HG03571 (cell line): ENCODE measurements around the gene LRIG3.
"Not testable (repeated sequence)": the region's sequence is repeated elsewhere in the genome, so short reads cannot be mapped to it uniquely, and the experiment has no call there.

Source experiments
- ATAC-seq: cut with Tn5 transposase; IDR thresholded peaks from one replicate; pipeline ENCODE4 v1.9.1; 2021; ENCODE audit not compliant: unreplicated experiment

LRIG3 gene

GRCh38 chr12:58905422-58905821 lies 14.9 kb downstream of the LRIG3 start:
- ATAC-seq, result no peak

- ATAC-seq, result not testable (repeated sequence)
These were observed 17.6 kb downstream of the LRIG3 start for GRCh38 chr12:58902726-58903125.

- ATAC-seq, result no peak
These were observed 18.6 kb downstream of the LRIG3 start for GRCh38 chr12:58901664-58902063.

DNA sequence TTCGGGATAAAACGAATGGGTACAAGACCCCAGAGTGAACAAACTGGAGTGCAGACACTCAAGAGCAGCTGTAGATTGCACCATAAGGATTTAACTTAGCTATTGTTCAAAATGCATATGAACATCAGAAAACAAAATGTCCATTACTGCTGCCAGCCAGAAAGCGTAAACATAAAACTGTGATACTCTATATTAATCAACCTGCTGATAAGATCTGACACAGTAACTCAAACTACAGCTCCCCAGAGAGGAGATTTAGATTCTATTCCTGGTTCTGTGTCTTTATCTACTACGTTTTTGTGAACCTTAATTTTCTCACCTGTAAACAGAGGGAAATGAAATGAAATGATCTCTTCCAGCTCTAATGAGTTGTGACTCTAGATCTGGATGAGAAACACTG lies 22.3 kb downstream of the LRIG3 start:
- ATAC-seq, result no peak

DNA sequence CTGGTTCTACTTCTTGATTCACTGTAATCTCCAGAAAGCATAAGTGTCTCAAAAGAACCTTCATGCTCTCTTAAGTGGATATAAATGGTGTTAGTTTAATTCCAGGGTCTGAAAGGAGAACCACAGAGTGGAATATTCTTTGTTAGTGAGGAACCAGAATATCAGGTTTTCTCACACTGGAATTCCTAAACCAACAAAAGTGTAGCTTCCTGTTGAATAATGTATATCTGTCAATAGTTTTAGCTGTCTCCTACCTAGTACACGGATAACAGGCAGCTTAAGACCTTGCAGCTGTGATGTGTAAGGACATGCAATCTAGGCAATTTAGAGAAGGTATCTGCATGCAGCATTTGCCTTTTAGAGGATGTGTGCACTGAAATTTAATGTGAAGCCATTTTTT lies 24.0 kb downstream of the LRIG3 start:
- no peak for ATAC-seq

GRCh38 chr12:58895053-58895452 lies 25.3 kb downstream of the LRIG3 start:
- no peak for ATAC-seq

DNA sequence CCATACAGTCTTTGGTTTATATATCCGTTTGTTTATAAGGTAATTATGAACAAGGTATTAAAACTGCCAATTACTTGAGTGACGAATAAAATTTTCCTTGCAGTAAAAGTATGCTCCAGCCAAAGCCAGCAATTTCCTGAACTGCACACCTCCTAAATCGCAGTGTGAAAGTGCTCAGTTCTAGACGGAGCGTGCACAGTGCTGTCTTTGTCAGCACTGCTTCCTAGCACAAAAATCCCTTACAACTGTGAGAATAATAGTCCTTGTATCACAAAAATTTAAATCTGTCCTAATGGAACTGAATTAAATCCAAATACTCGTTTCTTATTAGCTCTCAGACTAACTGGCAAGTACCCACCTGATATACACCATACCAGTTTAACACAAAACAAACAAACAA lies 26.3 kb downstream of the LRIG3 start:
- ATAC-seq, result no peak

- ATAC-seq, result no peak
These were observed 26.8 kb downstream of the LRIG3 start for GRCh38 chr12:58893495-58893894.

DNA sequence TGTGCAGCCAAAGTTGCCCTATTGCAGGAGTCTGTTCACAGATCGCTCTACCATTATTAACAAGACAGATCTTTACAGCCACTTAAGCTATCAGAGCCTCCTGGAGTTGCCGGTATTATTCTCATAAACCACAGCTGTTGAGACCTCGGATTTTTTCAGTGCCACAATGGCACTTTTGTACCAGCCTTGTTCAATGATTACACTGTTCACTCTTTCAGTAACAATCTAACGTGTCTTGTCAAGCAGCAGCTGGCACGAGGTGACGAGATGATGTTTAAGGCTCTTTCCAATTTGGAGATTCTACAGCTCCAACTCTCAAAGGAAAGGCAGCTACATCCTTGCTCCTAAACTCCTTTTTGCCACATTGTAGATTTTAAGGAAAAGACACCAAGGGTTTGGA lies 30.7 kb downstream of the LRIG3 start:
- no peak for ATAC-seq

GRCh38 chr12:58888131-58888783 lies 32.0 kb downstream of the LRIG3 start:
- ATAC-seq, result no peak

DNA sequence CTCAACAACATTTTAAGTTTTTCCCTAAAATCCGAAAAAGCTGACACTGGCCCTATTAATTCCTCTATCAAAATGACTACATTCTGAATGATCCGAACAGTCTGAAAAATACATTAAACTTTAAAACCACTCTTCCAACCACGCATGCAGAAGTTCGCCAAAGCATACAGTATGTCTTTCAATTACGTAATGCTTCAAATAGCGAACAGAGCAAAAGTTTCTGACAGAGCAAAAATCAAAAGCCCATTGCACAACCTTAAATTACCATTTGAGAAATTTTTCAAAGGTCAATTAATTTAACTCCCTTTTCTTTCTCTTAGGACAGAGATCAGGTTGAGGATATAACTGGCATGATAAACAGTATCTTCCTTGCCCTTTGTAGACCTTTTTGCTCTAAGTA lies 33.2 kb downstream of the LRIG3 start:
- ATAC-seq, result no peak

- no peak for ATAC-seq
These were observed 33.8 kb downstream of the LRIG3 start for GRCh38 chr12:58886474-58886873.

DNA sequence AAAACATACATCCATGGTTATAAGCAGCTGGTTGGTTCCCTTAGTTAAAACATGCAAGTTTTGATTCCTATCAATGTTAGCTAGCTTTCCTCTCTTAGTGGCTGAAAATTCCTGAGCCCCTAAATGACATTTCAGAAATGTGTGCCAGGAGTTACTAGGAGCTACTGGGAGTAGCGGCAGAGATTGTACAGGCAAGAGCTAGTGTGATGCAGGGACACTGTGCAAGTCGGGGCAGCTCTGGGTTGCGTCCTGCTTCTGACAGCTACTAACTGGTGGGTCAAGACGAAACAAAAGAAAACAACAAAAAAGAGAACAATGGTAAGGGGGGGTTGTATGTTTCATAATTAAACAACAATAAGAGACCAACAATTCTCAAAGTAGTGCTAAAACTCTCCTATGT lies 35.4 kb downstream of the LRIG3 start:
- no peak for ATAC-seq

- no peak for ATAC-seq
These were observed 36.5 kb downstream of the LRIG3 start for GRCh38 chr12:58883576-58884334.

DNA sequence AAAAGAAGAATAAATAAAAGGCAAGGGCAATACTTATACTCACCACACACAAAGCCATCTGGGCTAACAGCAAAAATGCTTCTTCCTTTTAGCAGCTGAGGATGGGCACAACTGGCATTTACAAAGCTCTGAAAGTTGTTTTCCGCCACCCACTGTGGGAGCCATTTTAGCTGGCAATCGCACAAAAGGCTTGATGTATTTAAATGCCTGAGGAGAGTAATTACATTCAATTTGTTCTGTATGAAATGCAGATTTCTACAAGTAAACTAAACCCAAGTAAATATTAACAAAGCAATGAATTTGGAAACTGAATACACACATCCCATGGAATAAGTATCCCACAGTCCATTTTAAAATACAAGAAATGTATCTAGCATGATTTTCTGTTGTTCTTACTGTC lies 37.5 kb downstream of the LRIG3 start:
- no peak for ATAC-seq

GRCh38 chr12:58881816-58882215 lies 38.5 kb downstream of the LRIG3 start:
- no peak for ATAC-seq

GRCh38 chr12:58880639-58881038 lies 39.7 kb downstream of the LRIG3 start:
- no peak for ATAC-seq

- no peak for ATAC-seq
These were observed 43.0 kb downstream of the LRIG3 start for GRCh38 chr12:58877243-58877743.

DNA sequence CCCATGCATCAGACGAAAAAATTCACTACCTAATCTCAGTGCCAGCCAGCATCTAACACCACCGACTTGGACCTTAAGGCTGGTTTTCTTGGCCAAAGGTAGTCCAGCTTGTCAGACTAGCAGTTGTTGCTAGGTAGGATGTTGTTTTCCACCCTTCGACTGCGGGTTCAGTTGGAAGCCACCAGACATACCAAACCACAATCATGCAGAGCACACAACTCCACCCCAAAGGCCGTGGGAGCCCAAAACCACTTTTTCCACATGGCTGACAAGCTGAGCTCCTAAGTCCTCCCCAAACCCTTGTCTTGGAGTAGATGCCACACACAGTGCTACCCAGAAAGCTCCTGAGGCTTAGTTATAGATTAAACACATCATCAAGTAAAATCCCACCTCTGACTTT lies 46.8 kb downstream of the LRIG3 start:
- ATAC-seq, result no peak

DNA sequence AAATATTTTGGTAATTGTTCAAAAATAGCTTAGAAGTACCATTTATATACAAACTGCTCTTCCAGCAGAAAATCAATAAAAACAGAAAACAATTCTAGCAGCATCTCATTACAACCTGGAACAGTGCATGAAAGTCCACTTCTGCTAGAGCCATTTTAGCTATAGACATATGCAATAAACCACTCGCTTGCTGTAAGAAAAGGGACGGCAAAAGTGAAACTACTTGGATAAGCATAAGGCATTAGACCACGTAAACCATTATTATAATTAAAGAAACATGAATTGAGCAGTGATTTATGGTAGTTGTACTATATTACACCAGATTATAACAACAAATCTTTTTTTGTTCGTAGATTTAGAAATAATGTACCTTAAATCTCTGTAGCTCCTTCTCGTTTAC lies 48.7 kb downstream of the LRIG3 start:
- ATAC-seq, result no peak

DNA sequence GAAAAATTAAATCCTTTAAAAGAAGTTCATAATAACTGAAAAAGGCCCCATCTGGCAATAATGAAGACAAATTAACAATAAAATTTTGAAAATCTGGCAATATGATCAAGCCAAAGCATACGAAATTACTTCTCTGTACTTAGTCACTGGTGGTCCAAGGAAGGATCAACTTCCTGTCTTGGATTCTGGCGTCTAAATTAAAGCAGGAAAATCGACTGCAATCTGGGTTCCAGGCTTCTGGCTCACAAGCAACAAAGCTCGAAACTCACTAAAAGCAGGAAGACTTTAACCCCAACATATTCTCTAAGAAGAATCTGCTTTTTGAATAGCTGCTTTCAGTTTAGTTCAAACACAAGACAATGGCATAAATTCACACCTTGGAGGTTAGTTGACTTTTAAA lies 49.7 kb downstream of the LRIG3 start:
- no peak for ATAC-seq

DNA sequence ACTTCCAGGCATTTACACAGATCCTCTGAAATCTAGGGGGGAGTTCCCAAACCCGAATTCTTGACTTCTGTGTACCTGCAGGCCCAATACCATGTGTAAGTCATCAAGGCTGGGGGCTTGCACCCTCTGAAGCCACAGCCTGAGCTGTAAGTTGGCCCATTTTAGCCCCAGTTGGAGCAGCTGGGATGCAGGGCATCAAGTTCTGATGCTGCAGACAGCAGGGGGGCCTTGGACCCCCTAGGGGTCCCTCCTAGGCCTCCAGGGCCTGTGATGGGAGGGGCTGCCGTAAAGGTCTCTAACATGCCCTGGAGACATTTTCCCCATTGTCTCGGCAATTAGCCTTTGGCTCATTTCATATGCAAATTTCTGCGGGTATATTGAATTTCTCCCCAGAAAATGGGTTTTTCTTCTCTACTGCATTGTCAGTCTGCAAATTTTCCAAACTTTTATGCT lies 59.5 kb downstream of the LRIG3 start:
- ATAC-seq, result no peak
